GM19372 (cell line): ENCODE data around the gene SELENOM.
A peak's percentile ranks its signal among the peaks of the same experiment; 100 is the strongest.

Experiments
- ATAC-seq: cut with Tn5 transposase; IDR thresholded peaks from one replicate; pipeline ENCODE4 v1.9.1; 2021; ENCODE audit warnings: mild to moderate bottlenecking, low read depth, moderate library complexity; ENCODE audit not compliant: unreplicated experiment

Gene SELENOM, protein sequence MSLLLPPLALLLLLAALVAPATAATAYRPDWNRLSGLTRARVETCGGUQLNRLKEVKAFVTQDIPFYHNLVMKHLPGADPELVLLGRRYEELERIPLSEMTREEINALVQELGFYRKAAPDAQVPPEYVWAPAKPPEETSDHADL

DNA sequence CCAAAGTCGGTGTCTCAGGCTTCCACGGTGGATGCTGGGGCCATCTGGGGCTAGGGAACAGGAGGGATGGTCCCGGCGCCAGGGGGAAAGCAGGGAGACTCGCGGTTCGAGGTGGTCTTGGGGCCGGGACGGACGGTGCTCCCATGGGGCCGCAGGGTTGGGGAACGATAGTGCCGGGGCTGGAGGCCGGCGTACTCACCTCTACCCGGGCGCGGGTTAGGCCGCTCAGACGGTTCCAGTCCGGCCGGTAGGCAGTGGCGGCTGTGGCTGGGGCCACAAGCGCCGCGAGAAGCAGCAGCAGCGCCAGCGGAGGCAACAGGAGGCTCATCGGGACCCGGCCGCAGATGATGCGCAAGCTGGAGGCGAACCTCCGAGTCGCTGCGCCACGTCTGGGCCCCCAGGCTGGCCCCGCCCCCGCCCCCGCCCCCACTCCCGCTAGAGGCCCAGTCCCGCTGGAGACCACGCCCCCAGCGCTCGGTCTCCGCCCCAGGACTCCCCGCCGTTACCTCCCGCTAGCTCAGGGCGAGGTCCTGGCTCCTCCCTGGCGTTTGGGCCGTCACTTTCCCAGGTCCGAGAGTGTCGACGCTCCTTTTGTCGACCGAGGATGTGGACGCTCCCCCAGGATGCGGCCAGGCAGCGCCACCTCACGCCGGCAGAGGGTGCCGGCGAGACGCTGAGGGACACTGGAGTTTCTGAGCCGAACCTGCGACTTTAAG is at the start of gene SELENOM:
SELENOM (minus strand) TSS at position 391 of the 716 bp plus-strand sequence; CDS start at position 328, 63 bp downstream.
- peak; percentile 83 for ATAC-seq

DNA sequence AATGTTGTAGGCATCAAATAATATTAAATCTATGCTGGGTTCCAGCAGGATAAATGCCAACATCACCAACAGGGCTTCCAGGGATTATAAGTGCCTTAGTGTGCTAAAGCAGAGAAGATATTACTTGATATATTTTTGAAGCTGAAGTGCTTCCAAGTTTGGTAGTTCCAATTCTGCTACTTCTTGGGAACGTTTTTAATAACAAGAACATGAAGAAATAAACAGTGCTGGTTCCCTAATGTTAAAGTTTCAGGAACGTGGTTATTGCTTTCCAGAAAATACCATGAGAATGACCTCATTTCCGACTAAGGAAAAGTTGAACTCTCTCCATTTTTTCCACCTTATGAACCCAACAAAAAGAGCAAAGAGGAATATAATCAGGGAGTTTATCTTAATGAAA is 48.1 kb upstream of the SELENOM start:
- no peak for ATAC-seq

DNA sequence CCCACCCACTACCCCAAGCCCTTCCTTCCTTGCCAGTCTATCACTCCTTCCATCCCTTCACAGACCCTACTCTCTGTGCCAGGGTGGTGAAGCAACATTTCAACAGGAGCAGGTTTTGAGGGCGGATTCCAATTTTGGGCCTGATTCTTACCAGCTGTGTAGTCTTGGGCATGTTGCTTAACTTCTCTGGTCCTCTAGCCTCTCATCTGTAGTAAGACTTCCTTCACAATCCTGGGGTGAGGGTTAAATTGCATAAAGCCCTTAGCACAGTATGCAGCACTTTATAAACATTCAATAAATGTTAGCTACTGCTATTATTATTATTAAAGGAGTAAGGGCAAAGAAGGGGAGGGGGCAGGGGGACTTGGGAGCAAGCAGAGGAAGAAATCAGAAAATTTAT is 47.6 kb upstream of the SELENOM start:
- no peak for ATAC-seq

DNA sequence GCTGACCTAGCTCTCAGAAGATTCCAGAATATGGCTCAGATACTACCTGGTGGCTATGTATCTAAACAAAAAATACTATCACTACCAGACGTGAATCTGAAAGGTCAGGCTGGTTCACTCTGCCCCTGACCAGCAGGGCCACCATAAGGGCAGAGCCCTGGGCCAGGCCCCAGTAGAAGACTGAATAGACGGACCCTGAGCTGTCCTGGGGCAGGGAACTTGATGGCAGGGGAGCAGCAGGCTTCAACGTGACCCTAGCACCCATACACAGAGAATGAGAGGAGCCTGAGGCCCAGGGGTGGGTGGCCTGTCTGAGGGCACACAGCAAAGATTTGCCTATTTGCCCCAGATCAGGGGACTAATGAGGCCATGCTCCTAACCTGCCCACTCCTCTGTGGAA is 46.0 kb upstream of the SELENOM start:
- no peak for ATAC-seq

DNA sequence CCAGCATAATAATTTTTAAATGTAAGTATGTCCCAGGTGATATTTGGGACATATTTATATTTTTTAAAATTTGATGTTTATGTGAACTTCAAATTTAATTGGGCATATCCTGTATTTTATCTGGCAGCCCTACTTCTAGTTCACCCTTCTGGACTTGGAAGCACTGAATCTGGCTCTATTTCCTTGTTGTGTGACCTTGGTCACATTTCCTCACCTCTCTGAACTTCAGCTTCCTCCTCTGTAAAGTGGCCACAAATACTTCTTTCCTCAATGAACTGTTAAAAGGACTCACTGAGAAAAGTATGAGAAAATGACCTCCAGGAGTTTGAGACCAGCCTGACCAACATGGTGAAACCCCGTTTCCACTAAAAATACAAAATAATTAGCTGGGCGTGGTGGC is 44.5 kb upstream of the SELENOM start:
- no peak for ATAC-seq

DNA sequence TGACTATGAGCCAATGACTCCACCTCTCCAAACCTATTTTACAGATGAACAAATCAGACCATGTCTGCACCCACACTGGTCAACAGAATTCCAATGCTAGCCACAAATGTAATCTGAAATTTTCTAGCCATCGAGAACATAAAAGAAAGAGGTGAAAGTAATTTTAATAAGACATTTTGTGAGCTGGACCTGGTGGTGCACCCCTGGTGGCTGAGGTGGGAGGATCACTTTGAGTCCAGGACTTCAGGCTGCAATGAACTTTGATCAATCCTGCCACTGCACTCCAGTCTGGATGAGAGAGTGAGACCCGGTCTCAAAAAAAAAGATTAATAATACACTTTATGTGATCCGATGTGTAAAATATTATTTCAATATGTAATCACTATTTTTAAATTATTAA is 43.2 kb upstream of the SELENOM start:
- ATAC-seq, result no peak

DNA sequence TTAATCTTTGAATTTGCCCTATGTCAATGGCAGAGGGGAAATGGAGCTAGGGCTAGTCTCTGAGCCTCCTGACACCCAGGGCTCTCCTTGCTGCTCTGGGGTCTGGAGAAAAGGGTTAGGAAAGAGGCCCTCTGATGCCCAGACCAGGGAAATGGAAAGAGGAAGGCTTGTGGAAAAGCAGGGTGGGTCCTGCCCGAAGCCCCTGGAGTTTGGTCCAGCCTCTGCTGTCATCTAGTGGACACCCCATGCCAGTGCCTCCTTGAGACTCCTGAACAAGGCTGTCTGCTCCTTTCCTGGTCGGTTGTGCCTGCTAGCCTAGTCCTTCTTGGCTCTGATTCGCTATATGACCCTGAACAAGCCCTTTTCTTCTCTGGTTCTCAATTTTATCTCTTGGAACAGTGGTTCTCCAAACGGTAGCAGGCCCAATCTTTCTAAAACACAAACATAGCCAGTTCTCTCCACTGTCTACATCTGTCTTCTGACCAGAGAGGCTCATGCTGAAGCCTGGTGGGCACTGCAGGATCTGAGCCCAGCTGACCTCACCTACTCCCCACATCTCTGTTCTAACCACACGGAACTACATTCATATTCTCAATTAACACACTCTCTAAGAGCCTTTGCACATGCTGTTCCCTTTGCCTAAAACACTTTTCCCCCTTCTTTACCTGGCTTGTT is 41.7 kb upstream of the SELENOM start:
- ATAC-seq, result no peak

DNA sequence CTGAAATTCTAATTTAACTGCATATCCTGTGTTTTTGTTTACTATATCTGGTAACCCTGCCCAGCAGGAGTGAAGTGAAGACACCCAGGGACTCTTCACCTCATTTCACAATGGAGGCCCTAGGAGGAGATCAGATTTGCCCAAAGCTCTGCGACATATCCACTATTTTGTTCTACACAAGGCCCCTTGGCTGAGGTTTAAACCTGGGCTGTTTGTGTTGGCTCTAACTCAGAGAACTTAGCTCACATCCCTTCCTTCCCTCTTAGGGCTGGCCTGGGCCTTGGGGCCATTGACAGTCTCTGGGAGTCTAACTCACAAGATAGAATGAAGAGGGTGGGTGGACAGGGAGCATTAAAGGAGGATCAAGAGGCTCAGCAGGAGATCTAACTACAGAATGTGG is 41.1 kb upstream of the SELENOM start:
- ATAC-seq, result no peak

DNA sequence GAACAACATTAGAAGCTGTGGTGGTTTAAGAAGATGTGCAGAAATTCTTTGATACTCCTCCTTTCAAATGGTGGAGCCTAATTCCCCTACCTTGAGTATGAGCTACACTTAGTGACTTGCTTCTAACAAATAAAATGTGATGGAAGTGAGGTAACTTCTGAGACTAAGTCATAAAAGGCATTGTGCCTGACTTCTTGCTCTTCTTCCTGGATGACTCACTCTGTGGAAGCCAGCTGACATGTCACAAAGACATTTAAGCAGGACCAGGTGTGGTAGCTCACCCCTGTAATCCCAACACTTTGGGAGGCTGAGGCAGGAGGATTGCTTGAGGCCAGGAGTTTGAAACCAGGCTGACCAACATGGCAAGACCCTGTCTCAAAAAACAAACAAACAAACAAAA is 36.9 kb upstream of the SELENOM start:
- no peak for ATAC-seq

DNA sequence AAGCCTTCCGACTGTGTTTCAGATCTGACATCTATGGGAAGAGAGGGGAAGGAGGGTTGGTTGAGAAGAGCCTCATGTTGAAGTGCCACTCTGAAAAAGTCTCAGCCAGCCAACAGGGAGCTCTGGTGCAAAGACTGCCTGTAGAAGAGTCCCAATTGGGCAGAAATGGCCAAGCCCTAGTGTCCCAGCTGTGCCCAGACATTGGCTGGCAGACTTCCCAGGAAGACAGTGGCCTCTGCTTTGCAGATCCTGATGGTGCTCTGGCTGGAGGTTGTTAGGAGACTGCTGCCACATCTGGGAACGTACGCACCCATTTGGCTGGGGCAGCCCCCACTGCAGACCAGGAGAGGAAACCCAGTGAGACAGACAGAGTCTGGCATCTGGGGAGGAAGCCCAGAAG is 36.2 kb upstream of the SELENOM start:
- no peak for ATAC-seq

DNA sequence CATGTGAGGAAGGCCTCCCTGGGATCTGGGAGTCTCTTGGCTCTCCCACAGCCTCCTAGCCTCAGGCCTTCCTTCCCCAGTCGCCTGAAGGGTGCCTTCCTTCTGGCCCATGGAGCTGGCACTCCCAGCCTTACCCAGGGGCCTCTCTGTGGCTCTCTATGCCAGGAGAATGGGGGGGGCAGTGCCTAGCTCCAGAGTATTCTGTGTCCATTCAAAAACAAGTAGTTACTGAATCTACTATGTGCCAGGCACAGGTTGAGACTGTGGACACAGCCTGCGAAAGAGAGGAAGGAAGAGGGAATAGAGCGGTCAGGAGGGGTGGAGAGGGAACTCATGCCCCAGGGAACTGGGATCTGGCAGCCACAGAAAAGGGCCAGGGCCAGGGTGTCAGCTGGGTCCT is 35.7 kb upstream of the SELENOM start:
- ATAC-seq, result no peak

DNA sequence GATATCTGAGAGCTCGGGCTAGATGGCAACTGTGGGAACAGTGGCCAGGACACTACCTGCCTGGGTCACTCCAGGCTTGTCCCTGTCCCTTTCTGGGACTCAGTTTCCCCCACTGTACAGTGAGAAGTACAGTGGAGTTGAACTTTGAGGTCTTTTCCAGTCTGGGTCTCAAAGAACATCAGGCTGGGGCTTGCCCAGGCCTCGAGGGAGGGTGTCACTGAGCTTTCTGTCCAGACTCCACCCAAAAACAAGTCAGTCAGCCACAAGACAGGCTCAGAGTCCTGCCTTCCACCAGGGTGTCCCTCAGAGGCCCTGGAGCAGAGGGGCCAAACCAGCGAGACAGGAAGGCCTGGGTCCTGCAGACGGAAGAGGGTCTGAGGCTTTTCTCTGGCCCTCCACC is 34.9 kb upstream of the SELENOM start:
- no peak for ATAC-seq

DNA sequence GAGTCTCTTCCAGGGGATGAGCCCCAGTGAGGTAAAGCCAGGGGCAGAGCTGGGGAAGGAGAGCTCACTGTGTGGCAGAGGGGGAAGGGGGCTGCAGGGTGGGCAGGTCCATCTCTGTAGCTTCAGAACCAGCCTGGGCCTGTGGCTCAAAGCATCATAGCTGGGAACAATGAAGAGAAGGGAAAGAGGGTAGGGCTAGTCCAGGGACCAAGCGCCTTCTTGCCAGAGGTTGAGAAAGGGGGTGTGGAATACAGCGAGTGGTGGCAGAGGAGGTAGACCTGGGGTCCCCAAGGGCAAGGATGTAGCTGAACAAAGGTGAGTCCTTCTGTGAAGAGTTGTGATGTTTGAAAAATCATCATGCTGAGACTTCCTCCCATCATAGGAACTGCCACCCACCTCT is 34.2 kb upstream of the SELENOM start:
- no peak for ATAC-seq

DNA sequence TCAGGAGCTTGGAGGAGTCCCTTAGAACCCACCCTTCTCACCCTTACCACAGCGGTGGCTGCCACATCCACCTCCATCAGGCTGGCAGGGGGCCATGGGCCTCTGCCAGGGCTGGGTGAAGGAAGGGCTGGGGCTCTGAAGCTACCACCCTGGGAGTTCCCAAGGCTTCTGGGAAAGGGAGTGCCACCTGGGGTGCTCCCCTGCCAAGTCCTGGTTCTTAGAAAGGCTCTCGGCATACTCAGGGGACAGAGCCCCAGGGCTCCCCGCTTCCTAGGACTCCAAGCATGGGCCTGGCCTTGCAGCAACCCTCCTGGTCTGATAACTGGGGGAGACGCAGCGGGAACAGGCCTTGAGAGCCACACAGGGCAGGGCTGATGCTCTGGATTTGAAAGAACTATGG is 33.4 kb upstream of the SELENOM start:
- no peak for ATAC-seq

DNA sequence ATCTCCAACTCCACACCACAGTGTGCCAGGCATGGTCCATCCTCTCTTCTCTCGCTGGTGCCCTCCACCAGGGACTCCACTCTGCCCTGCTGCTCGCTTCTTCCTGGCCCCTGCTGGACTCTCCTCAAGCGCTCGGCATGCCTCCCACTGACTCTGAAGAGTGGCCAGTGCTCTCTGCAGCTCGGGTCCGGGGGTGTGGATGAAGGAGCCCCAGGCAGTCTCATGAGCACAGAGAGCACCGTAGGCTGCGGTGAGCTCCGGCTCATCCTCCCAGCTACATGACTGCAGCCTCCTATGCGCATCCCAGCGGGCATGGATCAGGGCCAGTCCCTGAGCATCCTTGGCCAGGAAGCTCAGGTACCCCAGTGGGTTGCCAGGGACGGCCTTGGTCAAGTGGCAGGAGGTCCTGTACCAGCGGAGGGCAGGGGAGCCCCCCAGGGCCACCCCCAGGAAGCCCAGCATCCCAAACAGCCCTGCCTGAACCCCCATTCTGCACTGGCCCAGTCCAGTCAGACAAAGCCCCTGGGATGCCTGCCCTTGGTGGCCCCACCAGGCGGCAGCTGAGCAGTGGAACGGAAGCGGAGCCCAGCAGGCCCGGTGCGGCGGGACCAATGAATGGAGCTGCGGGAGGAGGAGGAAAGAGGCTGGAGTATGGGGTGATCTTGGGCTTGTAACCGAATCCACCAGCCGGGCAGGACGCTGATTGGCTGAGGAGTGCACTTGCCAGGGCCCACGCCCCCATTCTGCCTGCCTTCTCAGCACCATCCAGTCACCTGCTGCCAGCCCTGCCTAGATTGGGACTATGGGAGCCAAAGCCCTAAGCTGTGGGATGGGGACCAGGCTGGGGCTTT is 32.7 kb upstream of the SELENOM start, which contains the start of gene PLA2G3:
PLA2G3 (minus strand) TSS at position 643 of the 851 bp plus-strand sequence; CDS start at position 489, 154 bp downstream.
- no peak for ATAC-seq

DNA sequence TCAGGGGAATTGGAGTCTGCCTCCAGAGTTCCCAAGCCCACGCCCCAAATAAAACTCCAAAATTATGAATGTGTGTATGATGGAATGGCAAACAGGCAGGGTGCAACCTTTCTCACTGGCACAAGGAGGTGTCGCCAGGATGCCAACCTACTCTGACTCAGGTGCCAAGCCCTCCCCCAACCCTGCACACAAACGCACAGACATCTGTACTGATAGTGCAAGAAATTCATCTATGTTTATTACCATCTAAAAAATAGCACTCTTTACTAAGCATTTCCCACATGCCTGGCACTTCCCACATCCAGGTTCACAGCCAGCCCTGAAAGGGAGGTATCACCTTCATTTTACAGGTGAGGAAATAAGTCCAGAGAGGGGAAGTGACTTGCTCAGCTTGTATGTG is 31.7 kb upstream of the SELENOM start:
- ATAC-seq, result no peak

DNA sequence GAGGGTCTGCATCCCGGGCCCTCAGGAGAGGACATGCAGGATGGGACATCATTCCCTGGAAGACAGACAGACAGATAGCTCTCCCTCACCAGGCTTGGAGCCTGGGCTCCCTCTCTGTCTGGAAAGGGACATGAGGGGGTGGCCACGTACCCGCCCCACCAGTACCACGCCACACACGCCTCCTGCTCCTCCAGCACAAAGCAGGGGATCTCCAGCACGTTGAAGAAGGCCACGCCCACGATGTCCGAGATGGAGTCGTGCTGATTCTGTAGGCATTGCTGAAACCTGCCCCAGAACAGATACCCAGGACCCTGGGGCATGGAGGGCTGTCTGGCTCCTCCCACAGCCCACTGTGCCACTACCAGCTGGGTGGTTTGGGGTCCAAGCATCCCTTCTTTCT is 30.8 kb upstream of the SELENOM start:
- no peak for ATAC-seq

DNA sequence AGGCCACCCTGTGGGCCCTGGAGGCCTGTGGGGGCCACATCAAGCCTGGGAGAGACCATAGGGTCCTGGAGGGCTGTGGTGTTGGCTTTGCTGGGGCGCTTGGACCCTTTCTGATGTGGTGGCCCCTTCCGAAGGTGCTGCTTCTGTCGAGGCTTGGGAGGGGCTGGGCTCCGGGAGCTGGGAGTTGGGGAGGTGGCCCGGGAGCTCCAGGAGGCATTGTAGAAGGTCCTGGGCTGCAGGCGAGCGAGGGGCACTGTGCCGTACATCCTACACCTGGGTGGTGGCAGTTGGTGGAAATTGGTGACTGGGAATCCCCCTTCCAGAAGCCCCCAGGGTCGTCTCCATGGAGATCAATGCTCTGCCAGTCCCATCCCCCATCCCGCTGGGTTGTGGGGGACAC is 30.4 kb upstream of the SELENOM start:
- ATAC-seq, result no peak

DNA sequence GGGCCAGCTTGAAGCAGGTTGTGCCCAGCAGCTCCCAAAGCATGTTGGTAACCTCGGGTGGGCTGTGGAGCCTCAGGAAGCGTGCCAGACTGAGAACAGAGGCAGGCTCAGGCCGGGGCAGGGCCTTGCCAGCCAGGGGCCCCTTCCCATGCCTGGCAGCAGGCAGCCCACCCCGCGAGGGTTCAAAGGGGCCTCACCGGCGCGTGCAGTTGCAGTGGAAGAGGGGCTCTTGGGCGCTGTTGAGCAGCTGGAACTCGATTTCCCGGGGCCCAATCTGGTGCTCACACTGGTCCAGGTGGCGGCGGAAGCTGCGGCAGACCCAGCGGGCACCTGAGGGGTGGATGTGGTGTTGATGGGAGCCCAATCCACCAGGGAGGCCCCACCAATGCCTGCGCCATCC is 29.3 kb upstream of the SELENOM start:
- ATAC-seq, result no peak

DNA sequence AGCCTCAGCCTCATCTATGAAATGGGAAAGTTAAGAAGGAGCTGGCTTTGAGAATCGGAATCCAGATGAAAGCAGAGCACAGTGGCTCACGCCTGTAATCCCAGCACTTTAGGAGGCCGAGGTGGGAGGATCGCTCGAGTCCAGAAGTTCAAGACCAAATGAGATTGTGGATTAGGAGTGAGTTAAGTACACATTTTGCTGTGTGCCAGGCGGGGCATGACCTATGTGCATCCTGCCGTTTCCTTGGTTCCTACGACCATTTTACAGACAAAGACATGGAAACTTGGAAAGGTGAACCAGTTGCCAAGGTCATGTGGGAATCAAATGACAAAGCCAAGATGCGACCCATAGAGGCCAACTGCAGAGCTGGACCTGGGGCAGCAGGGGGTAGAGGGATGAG is 28.8 kb upstream of the SELENOM start:
- ATAC-seq, result no peak

DNA sequence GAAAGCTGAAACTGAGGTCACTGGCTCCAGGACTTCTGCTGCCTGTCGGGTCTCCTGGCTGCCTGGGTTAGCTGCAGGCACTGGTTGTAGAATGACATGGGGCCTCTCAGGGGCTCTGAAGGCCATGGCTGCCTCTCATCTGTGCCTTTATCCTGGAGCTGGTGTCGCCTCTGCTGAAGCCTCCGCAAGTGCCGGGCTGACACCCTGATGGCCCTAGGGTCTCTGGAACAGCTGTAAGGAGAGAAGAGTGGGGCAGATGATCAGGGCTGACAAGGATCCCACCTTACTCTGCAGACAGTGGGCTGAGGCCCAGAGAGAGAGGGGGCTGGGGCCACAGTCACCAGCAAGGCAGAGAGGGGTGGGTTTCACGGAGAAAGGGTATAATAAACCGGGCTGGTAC is 28.3 kb upstream of the SELENOM start:
- no peak for ATAC-seq
